ENCODE measurements around the gene BLTP3B. TPM values are rescaled to one million over a fixed set of nuclear protein-coding genes. Genes with fewer than 3 reads are reported as not detected.

BLTP3B gene
- total RNA-seq, 1 experiment from 2014 or later: 31.8 TPM

DNA sequence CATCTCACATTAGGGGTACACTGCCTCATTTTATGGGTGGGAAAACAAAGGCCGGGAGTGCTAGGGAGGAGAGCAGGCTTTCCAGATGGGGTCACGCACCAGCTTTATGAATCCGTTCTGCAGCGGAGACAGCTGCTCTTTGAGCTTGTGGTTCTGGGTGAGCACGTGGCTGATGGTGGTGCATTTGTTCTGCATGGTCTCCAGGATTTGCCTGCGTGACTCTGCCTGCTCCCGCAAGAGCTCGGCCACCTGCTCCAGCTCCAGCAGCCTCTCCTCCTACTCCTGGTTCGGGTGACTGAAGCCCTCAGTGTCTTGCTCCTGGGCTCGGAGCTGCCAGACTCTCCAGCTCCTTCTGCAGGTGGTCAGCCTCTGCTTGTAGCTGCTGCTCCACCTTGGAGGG, 23.6 kb upstream of the BLTP3B start:
- Histone ChIP-seq H3K4me3 (ENCODE audit: low read depth, low read length, poor library complexity, severe bottlenecking) (no peak overlapping the region), H3K4me1 (ENCODE audit: insufficient read depth, low read length, poor library complexity, severe bottlenecking) (peaks cover 10% of the 10 kb centered on the region), H3K27ac (ENCODE audit: low read depth, low read length, poor library complexity, severe bottlenecking) (no peak overlapping the region), H3K27me3 (replicated peaks; ENCODE audit: insufficient read depth, low read depth, low read length, poor library complexity) (no peaks in the 10 kb centered on the region), H3K9me3 (ENCODE audit: low read depth, low read length, poor library complexity, severe bottlenecking) (no peaks in the 10 kb centered on the region), H3K36me3 (ENCODE audit: insufficient read depth, low read length, poor library complexity, severe bottlenecking) (no peaks in the 10 kb centered on the region)
- no TSS peak for BruUV-seq (replicated peaks)
- no peak for DNase-seq (ENCODE audit: low spot score)
- intact Hi-C loops (cut with micrococcal nuclease; ENCODE audit: unreplicated experiment): no loop called here
- ChIA-PET CTCF (no interaction called here), POLR2A (ENCODE audit: low non-redundant PET) (no interaction called here)
- no peak for TF ChIP-seq EZH2 (IDR thresholded peaks at IDR 0.05; ENCODE audit: borderline replicate concordance, low read depth, low read length, poor library complexity, severe bottlenecking)
- TF ChIP-seq, protein P1, sequence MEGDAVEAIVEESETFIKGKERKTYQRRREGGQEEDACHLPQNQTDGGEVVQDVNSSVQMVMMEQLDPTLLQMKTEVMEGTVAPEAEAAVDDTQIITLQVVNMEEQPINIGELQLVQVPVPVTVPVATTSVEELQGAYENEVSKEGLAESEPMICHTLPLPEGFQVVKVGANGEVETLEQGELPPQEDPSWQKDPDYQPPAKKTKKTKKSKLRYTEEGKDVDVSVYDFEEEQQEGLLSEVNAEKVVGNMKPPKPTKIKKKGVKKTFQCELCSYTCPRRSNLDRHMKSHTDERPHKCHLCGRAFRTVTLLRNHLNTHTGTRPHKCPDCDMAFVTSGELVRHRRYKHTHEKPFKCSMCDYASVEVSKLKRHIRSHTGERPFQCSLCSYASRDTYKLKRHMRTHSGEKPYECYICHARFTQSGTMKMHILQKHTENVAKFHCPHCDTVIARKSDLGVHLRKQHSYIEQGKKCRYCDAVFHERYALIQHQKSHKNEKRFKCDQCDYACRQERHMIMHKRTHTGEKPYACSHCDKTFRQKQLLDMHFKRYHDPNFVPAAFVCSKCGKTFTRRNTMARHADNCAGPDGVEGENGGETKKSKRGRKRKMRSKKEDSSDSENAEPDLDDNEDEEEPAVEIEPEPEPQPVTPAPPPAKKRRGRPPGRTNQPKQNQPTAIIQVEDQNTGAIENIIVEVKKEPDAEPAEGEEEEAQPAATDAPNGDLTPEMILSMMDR (conservative IDR thresholded peaks at IDR 0.05; ENCODE audit: low read depth, low read length): no peak

DNA sequence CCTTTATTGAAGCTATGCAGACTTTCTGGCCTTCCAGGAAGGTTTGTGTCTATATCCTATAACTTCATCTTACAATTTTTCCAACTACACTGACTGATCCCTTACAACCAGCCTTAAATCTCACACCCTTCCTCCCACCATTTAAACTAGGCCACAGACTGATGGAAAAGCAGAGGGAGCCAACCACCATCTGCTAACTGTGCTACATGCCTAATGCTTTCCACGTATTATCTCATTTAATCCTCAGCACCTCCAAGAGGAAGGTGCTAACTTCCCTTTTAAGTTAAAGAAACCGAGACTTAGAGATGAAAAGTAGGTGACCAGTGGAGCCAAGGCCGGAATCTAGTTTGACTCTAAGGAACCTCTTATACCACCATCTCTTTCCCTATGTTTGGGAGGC, 22.7 kb upstream of the BLTP3B start:
- no peak overlapping the region for H3K4me3 ChIP-seq (ENCODE audit: low read depth, low read length, poor library complexity, severe bottlenecking)
- BruUV-seq (replicated peaks): no TSS peak
- no peaks in the 10 kb centered on the region for H3K9me3 ChIP-seq (ENCODE audit: low read depth, low read length, poor library complexity, severe bottlenecking)
- H3K27me3 ChIP-seq (replicated peaks; ENCODE audit: insufficient read depth, low read depth, low read length, poor library complexity): no peaks in the 10 kb centered on the region
- ChIA-PET POLR2A (ENCODE audit: low non-redundant PET) (no interaction called here), CTCF (no interaction called here)
- H3K36me3 ChIP-seq (ENCODE audit: insufficient read depth, low read length, poor library complexity, severe bottlenecking): no peaks in the 10 kb centered on the region
- intact Hi-C loops (cut with micrococcal nuclease; ENCODE audit: unreplicated experiment): no loop called here
- TF ChIP-seq, protein P1 (conservative IDR thresholded peaks at IDR 0.05; ENCODE audit: low read depth, low read length): no peak
- TF ChIP-seq EZH2 (IDR thresholded peaks at IDR 0.05; ENCODE audit: borderline replicate concordance, low read depth, low read length, poor library complexity, severe bottlenecking): no peak
- no peak for DNase-seq (ENCODE audit: low spot score)
- no peak overlapping the region for H3K27ac ChIP-seq (ENCODE audit: low read depth, low read length, poor library complexity, severe bottlenecking)
- H3K4me1 ChIP-seq (ENCODE audit: insufficient read depth, low read length, poor library complexity, severe bottlenecking): peaks cover 10% of the 10 kb centered on the region

DNA sequence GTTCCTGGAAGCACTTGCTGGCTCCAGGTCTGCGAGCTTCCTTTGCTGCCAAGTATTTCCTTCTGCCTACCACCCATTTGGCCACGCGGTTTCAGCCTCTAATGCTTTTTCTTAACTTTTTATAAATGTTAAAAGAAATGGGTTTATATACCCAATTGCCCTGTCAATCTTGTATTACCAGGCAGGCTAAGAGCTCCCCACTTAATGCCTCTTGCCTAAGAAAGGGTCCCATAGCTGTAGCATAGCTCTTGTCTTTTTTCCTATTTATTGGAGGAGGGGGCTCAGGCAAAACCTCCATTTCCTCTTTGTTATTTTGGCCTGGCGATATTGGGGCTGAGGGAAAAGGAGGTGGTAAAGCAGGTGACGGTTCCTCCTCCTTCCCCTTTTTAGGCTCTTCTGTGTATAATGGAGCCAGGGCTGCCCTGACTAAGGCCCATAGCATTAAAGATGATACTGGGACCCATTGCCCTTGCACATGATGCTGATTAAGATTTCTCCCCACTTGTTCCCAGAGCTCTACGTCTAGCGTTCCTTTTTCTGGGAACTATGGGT, 21.6 kb upstream of the BLTP3B start:
- H3K4me1 ChIP-seq (ENCODE audit: insufficient read depth, low read length, poor library complexity, severe bottlenecking): peaks cover 10% of the 10 kb centered on the region
- no TSS peak for BruUV-seq (replicated peaks)
- intact Hi-C loops (cut with micrococcal nuclease; ENCODE audit: unreplicated experiment): no loop called here
- no peak overlapping the region for H3K27ac ChIP-seq (ENCODE audit: low read depth, low read length, poor library complexity, severe bottlenecking)
- ChIA-PET CTCF (interaction anchor here (2.0 kb wide), 1 partner anchor 10 kb away, joined by 6 read pairs; no protein-coding TSS in a partner anchor), POLR2A (ENCODE audit: low non-redundant PET) (no interaction called here)
- no peaks in the 10 kb centered on the region for H3K9me3 ChIP-seq (ENCODE audit: low read depth, low read length, poor library complexity, severe bottlenecking)
- TF ChIP-seq EZH2 (IDR thresholded peaks at IDR 0.05; ENCODE audit: borderline replicate concordance, low read depth, low read length, poor library complexity, severe bottlenecking): no peak
- TF ChIP-seq, protein P1 (conservative IDR thresholded peaks at IDR 0.05; ENCODE audit: low read depth, low read length): no peak
- H3K4me3 ChIP-seq (ENCODE audit: low read depth, low read length, poor library complexity, severe bottlenecking): peak overlapping the region; percentile 9
- H3K36me3 ChIP-seq (ENCODE audit: insufficient read depth, low read length, poor library complexity, severe bottlenecking): no peaks in the 10 kb centered on the region
- H3K27me3 ChIP-seq (replicated peaks; ENCODE audit: insufficient read depth, low read depth, low read length, poor library complexity): no peaks in the 10 kb centered on the region
- DNase-seq (ENCODE audit: low spot score): no peak
